Myometrial cell (primary cell): ENCODE measurements around the gene DSC3. TPM values are rescaled to one million over a fixed set of nuclear protein-coding genes. Genes with fewer than 3 reads are reported as not detected.

ENCODE experiments used
- total RNA-seq: library from RNA; depleted of rRNA; stranded (reverse); fragments of >200 nt; gene quantifications from 2 replicates; pipeline ENCODE4 v1.2.3, GENCODE V29; 2015

DSC3 gene
- total RNA-seq = 0.58 and 0.89 TPM in 2 replicates

DNA sequence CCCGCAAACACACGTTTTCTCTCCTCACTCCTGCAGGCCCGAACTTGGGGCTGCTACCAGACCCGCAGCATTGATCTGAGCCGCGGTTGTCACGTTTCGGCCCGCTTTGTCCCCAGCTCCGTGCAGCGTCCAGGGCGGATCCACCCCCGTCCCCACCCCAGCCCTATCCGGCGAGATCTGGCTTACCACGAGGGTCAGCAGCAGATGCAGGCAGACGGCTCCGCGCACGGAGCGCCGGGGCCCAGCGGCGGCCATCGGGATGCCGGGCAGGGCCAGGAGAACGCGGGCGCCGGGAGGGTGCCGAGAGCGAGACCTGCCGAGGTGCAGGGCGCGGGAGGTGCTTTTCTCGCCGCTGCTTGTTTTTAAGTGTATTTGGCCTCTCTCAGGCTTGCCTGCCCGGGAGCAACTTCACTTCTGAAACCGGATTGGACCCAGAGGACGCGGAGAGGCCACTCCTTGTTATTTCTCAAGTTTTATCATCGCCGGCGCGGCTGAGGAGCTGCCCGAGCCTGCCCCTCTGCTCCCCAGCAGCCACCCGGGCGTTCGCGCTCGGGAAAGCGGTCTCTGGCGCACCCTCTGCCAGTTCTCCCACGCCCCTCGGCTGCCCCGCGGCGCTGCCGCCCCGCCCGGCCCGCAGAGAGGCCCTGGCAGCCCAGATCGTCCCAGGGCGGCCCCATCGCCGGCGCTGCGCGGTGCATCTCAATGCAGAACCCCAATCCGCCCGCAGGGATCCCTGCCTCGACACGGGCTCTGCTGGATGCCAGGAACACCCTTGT is at the start of gene DSC3:
Gene DSC3 (minus strand): TSS at position 337 of the 776 bp plus-strand sequence. CDS start 82 bp downstream, at position 255.

Other genes starting within 250 kb of the DSC3 start
- gene DSC2, start 59.7 kb upstream of the DSC3 start, total RNA-seq = not detected in 2 replicates
- not detected in 2 replicates for gene DSC1, start 120.1 kb upstream of the DSC3 start, total RNA-seq